Measurements from ENCODE around the gene HCFC1.
A peak's percentile ranks its signal among the peaks of the same experiment; 100 is the strongest.

Gene HCFC1

DNA sequence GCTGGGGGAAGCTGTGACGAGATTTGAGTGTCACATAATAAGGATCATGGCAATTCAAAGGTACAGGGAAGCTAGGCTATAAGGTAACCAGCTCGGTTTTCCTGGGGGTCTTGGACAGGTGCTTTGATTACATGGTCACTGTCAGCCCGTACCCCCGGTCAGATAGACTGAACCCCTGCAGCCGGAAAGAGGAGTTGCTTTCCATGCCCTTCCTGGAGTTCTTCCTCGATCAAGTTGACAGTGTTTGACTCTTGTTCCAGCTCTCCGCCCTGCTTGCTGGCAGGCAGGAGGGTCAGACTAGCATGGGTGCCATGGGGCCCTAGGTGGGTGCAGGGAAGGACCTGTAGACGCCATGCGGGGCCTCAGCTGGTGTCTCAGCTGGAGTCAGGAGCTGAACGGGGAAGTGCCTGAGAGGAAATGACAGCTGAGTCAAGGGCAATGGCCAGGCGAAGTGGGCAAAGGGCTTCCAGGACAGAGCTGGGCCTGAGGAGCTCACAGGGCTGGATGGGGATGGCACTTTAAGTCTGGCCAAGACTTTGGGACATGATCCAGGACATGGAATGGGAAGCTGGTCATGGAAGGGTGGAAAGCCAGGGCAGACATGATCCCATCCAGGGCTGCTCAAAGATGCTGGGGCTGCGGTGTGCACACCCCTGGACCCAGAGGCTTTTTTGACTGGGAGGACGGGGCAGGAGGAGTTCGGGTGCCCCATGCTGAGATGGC, 2.5 kb upstream of the HCFC1 start:
- DNase-seq (ENCODE audit: low read depth in 2 of 2), result no peak

DNA sequence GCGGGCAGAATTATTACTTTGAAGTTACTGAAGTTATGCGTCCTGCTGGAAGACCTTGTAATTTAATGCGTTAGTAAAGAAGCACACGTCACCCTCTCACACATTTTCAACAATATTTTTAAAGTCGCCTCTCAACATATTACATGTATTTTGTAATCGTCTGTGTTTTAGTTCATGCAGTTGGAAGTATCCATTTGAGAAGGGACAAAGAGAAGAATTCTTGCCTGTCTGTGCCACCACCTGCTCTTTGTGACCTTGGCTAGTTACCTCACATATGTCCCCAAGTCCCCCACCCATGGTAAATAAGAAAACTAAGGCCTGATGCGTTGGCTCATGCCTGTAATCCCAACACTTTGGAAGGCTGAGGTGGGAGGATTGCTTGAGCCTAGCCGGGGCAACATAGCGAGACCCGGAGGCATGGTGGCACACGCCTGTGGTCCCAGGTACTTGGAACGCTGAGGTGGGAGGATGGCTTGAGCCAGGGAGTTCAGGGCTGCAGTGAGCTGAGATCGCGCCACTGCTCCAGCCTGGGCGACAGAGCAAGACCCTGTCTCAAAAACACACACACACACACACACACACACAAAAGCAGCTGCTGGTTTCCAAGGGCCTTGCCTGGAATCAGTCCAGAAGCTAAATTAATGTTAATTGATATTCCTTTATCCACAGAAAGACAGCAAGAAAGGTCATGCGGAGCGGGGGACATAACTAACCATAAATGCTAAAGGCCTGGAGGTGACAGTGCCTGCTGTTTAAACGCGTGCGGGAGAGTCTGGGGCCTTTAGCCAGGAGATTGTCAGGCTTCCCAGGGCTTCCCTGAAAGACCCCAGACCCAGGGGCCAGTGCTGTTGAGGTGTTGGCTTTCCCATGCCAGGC, 1.7 kb upstream of the HCFC1 start:
- no peak for DNase-seq (ENCODE audit: low read depth in 2 of 2)

DNA sequence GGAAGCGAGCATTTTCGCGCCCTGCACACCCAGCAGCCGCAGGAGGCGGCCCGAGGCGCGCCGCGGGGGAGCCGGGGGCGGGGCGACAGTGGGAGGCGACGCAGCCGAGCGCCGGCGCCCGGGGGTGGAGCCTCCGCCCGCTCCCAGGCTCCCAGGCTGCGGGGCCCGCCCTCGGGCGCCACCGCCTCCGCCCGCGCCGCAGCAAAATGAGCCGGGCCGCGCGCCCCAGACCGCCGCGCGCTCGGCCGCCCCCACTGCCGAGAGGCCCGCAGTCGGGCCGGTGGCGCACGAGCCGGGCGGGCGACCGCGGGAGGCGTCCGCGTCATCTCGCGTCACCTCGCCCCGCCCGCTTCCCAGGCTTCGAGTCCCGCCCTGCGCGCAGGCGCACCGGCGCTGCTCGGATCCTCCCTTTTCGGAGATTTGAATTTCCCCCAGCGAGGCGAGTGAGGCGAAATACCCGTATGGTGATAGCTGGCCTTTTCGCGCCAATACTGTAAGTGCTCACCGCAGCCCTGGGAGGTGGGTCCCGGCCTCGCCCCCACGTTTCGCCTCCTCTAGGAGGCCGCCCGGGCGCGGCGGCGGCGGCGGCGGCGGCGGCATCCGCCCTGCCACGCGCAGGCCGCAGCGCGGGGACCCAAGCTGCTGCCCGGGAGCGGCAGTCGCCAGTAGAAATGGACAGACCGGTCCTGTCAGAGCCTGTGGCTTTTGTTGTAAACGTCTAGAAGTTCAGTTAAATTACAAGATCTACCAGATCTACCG, 929 bp upstream of the HCFC1 start, which contains the start of gene TMEM187:
TMEM187 (plus strand) TSS at position 387 of the 759 bp plus-strand sequence. CDS start 9,309 bp downstream, outside the sequence.
- DNase-seq (ENCODE audit: low read depth in 2 of 2), result peak; percentile 73 to 74

DNA sequence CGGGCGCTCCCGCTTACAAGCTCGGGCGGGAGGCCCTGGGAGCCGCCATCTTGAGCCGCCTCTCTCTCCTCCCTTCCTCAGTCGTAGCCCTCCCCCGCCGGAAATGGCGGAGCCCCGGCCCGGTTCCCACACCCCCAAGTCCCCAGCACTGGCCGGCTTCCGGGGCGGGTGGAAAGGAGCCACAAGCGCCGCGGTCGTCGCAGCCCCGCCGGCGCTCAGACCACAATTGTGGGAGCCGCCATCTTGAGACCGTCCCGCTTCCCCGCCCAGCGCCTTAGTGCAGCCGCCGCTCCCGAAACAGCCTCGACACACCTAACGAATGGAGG, 531 bp downstream of the HCFC1 start:
- peak; percentile 70 to 73 for DNase-seq (ENCODE audit: low read depth in 2 of 2)

DNA sequence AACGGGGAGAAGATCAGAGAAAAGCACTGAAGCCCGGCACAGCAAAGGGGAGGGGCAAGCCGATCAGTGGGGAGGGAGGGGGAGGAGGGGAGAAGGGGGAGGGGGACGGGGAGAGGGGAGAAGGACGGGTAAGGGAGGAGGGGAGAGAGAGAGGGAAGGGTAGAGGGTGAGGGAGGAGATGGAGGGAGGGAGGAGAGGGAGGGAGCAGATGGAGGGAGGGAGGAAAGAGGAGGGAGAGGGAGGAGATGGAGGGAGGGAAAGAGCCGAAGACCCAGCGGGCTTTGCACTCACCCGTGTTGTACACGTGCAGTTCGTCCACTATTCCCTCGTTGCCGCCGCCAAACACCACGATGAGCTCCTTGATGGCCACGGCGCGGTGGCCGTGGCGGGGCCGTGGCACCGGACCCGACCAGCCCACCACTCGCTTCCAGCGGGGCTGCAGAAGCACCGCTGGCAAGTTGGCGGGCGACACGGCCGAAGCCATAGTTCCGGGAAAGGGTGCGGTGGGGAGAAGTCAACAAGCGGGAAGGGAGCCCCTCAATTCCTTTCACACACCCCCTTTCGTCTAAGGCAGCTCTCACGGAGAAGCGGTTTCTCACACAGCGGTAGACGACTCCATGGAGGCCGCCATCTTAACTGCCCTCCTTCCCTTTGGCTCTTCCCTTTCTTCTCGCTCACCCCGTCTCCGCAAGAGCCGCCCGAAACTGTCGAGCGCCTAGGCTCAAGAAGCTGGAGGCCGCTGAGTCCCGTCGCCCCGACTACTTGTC, 1.1 kb downstream of the HCFC1 start:
- peak; percentile 28 to 34 for DNase-seq (ENCODE audit: low read depth in 2 of 2)

DNA sequence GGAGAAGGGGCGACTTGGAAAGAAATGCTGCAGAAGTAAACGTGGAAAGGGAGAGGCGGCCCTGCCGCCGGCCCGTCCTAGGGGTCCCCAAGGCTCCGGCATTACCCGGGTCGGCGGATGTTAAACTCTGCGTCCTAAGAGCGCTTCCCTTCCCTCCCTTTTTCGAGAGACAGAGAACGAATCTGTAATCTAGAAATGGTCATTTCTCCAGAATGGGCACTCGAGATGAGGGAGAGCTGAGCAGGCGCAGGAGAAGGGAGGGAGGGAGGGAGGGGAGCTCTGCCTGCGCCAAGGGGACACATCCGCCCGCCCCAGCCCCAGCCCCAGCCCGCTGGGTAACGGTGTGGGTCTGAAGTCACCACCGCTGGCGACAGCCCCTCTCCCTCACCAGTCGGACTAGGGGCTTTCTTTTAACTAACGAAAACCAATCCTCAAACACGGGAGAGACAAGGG, 1.7 kb downstream of the HCFC1 start:
- DNase-seq (ENCODE audit: low read depth in 2 of 2), result peak in 1 of 2 experiments; percentile 4

DNA sequence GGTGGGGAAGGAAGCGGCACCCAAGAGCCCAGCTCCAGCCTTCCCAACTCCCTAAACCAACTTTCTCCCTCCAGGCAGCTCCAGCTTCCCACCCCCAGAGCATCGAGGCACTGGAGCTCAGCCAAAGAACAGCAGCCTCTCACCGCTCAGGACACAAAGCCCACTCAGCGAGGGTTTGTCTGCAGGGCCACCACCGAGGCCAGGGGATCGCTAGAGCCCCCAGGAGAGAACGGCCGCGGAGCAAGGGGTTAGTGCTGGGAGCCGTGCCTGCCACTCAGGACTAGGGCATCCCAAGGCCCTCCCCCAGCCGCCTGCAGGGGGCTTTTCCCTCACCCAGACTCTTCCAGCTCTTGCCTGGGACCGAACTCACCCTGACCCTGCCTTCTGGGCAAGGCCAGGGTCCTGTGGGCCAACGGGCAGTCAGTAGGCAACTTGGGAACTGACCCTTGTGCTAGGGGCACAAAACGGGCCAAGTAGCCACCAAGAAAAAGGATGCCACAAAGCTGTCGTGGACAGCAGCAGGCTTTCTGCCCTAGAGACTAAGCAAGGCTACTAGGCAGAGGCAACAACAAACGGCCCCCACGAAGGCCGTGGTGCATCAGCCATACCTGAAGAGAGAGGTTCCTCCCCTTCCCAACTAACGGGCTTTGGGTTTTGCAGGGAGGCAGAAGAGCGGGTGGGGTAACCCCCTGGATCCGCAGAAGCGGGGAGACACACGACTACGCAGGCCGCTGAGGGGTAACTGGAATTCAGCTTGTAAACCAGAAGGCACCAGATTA, 2.3 kb downstream of the HCFC1 start:
- DNase-seq (ENCODE audit: low read depth in 2 of 2), result no peak

DNA sequence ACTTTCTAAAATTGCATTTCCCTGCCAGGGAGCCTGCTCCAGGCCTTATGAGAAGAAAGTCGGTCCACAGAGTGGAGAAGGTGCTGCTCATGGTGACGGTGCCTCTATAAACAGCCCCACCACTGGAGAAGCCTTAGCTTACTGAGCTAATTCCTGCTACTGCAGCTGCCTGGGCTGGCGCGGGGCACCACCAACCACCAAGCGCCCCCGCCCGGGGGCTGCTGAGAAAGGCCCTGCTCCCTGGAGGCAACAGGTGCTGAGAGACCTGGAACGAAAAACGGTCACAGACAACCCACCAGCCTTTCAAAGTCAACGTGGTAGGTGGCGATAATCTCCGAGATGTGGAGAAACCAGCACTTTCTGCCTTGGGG, 2.9 kb downstream of the HCFC1 start:
- no peak for DNase-seq (ENCODE audit: low read depth in 2 of 2)

DNA sequence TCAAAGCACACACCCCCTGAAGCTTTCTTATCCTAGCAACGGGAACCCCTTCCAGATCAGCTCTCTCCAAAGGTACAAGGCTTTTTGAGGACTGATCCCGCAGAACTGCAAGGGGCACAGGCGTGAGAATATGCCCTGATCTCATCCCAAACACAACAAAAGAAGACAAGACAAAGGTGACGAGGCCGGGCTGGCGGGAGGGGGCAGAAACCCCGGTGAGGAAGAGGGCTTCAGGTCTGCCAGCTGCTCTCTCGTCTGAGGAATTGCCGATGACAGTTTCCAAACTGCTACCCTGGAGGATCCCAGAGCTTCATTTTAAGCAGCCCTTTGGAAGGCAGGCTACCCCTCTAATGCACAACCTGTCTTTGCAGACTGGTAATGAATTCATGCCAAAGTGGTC, 3.4 kb downstream of the HCFC1 start:
- no peak for DNase-seq (ENCODE audit: low read depth in 2 of 2)

DNA sequence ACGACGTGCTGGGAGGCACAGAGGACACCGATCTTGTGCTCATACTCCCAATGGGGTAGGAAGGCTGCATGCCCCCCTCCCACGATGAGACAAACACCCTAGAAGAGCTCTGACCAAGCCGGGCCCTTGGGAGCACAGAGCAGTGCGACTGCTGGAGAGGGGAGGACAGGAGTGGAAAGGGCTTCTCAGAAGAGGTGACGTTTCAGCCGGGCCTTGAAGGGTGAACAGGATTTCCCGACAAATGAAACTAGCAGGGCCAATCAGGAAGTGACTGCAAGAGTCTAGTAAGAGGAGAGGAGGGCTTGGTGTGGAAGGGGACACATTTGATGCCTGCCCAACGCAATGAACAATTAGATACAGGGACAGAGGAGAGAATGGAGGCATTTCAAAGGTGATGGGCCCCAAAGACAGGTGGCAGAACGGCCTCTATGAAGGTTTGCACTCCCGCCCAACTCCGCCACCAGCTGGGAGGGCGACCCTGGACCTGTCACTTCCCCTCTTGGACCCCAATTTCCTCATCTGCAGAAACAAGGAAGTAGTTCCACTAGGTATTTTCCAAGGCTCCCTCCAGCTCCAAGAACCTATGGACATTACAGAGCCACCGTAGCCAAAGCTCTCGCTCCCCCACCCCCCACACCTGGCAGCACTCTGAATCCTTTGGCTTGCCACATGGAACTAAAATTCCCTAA, 3.9 kb downstream of the HCFC1 start:
- no peak for DNase-seq (ENCODE audit: low read depth in 2 of 2)

DNA sequence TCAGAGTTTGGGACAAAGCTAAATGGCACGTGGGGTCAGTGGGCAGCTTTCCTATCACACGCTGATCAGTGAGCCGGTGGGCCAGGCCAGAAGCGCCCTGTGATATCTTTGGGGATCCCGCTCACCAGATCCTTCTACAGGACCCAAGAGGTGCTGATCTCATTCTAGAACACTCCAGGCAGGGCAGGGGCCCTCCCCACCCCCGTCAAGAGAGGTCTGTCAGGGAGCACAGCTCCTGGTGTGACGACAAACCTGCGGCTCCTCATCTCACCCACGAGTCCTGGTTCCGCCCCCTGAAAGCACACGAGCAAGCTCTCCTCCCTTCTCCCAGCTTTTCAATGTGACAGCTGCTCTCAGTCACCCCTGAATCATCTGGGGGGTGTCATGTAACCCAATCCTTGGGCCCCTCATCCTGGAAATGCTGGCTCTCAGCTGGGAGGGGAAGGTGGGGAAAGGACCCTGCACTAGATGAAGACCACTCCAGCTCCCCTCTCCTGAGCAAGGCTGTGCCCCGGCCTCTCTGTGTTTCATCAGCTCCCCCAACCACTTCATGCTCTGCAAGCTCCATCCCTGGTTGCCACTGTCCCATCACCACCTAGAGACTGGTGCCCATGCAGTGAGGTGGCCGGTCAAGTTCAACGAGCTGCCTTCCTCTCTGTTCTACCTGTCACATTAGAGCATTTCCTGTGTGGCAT, 4.6 kb downstream of the HCFC1 start:
- DNase-seq (ENCODE audit: low read depth in 2 of 2), result no peak

DNA sequence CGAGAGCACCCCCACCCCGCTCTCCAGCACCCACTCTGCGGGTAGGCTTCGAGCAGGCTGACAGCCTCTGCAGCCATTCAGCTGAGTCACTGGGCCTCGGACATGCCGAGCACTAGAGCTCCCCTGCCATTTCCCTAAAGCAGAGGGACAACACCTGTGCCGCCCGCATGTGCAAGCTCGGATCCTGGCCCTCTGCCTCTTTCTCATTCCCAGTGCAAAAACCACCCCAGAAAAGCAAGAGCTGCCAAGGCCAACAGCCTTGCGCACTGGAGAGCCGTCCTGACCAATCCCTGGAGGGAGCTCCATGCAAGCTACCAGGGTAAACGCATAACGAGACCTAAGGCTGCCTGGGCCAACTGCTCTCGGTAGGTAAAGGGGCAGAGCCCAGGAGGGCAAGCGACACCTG, 5.3 kb downstream of the HCFC1 start:
- DNase-seq (ENCODE audit: low read depth in 2 of 2), result no peak

DNA sequence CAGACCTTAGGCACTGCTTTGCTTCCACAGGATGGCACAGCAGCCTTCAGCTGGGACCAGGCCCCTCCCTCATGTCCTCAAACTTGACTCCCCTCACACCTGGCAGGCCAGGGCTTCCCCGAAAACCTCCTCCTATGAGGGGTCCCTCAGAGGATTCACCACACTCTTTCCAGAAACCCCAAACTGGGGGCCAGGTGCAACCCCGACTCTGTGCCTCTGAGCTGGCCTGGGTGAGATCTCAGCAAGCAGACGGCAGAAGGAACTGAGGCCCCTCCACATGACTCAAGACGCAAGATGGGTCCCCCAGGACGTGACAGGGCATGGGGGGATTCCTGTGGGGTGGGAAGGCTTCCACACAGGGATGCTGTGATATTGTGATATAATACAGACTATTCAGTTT, 6.2 kb downstream of the HCFC1 start:
- DNase-seq (ENCODE audit: low read depth in 2 of 2), result no peak

DNA sequence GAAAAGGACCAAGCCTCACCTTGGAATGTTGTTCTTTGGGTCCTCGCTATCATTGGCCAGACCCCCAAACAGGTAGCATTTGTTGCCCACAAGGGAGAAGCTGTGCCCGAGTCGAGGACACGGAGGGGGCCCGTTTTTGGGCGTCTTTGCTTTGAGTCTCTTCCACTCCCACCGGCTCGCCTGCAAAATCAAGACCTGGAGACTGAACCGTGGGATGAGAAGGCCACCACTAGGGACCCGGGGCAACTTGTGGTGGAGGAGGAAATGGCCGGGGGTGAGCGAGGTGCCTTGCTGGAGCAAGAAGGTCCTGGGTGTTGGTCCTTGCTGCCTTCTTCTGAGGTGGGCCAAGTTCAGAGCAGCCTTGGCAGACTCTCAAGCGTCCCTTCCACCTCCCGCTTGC, 7.5 kb downstream of the HCFC1 start:
- DNase-seq (ENCODE audit: low read depth in 2 of 2), result no peak

DNA sequence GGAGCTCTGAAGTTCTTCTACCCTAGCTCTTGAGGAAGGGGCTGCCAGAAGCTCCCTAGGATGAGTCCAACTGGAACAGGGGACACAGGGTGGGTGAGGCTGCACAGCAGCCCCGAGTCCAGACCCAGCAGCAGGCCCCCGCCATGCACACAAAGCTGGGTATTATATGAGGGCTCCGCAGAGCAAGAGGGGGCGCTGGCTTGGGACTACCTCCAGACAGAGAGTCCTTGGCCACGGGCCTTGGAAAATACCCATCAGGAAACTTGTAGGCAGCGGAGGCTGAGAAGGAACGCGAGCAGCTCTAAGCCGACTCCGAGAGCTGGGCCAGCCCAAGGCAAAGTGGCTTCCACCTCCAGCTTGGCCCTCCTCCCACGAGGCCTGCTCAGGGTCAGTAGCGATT, 8.1 kb downstream of the HCFC1 start:
- no peak for DNase-seq (ENCODE audit: low read depth in 2 of 2)

DNA sequence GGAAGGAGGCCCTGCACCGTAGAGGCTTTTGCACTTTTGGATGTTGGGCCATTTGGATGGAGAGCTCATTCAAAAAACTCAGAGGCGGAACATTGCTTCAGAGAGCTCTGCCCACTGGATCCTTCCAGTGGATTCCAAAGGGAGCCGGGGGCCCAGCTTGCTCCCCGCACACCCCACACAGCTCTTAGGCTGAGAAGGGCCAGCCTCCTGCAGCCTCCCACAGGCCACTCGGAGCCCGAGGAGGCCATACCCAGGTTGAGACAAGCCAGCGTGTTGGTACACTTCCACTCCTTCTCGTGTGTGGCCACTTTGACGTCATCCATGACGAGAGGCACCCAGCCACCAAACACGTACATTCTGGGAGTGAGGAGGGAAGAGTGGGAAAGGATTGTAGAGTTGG, 10.3 kb downstream of the HCFC1 start:
- DNase-seq (ENCODE audit: low read depth in 2 of 2), result no peak

DNA sequence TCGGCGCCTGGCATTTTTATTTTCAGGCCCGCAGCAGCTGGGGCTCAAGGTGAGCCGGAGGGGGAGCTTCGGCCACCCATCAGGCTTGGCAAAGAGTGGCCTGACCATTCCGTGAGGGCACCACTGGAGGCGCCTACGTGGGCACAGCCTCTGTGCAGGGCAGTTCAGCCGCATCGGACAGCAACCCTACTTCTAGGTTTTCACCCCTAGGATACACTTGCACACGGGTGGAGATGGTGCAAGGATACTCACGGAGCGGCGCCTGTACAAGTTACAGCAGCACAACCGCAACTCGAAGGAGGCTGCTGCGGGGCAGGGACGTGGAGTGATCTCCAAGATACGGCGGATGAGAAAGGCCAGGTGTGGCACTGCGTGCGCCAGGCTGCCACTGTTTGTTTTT, 10.8 kb downstream of the HCFC1 start:
- DNase-seq (ENCODE audit: low read depth in 2 of 2), result no peak

DNA sequence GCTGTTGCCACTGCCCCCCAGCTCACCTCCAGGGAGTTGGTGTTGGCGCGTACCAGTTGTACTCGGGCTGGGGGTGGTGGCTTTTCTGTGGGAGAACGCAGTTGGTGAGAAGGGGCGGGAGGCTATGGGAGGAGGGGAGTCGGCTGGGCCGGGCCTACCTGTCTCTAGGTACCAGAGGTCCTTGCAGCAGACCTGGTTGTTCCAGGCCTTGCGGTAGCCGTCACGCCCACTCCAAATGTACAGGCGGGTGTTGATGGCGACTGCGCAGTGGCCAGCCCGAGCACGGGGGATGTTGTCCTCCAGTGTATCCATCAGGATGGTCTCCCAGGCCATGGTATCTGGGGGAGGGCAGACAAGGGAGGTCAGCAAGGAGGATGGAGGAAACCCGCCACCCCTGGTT, 11.5 kb downstream of the HCFC1 start:
- DNase-seq (ENCODE audit: low read depth in 2 of 2), result no peak

DNA sequence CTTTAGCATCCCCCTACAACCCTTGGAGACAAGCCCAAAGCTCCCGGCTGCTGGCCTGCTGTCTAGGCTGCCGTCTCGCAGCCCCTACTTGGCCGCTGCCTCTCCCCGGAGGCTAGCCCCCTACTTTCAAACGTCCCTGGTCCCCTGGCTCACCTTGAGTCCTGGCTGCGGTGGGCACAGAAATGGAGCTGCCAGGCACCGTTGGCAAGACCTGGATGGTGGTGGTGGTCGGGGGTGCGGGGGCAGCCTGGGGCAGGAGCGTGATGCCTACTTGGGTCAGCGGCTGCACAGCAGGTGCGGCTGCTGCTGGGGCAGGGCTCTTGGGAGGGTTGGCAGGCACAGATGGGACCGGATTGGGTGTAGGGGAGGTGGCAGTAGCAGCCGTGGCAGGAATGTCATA, 12.0 kb downstream of the HCFC1 start:
- no peak for DNase-seq (ENCODE audit: low read depth in 2 of 2)

DNA sequence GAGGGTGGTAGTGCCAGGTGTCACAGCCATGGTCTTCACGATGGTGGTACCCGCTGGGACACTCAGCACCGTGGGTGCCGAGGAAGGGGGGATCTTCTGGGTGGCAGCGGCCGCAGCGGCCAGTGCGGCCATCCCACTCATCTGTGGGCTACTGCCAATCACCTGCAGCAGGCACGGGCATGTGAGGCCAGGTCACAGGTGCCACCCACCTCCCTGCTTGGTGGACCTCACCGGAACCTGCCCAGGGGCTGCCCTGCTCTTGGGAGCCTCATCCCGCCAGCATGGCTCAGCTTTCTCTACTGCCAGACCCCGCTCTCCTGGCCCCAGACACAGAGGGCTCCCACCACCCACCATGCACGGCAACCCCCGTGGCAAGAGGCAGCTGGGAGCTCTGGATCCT, 13.0 kb downstream of the HCFC1 start:
- no peak for DNase-seq (ENCODE audit: low read depth in 2 of 2)
